Breast epithelium (tissue), 4 donors: ENCODE data around the gene PSMD12. TPM values are rescaled to one million over a fixed set of nuclear protein-coding genes. Genes with fewer than 3 reads are reported as not detected.

ENCODE experiments used
- DNase-seq, 2 donors: peaks; one replicate each; pipeline ENCODE4 v3.0.0-alpha.2; 2019; ENCODE audit warnings: low spot score in 2 of 2
- H3K27ac ChIP-seq, 2 donors: fragments of 200-600 bp; sonication (generic) in 1 of 2; one replicate each; pipeline ENCODE4 v1.5.1; 2016 to 2019; ENCODE audit warnings: mild to moderate bottlenecking in 1 of 2
- H3K27me3 ChIP-seq, 2 donors: fragments of 200-600 bp; sonication (generic) in 1 of 2; one replicate each; pipeline versions ENCODE4 v1.5.1 to v1.6.0; 2017 to 2019; ENCODE audit warnings: control low read depth in 1 of 2, mild to moderate bottlenecking in 1 of 2
- H3K36me3 ChIP-seq: fragments of 200-600 bp; one replicate; pipeline ENCODE4 v1.5.1; 2019
- H3K4me1 ChIP-seq, 2 donors: fragments of 200-600 bp; sonication (generic); one replicate each; pipeline ENCODE4 v1.5.1; 2016 to 2019; ENCODE audit warnings: control low read depth in 1 of 2
- H3K4me3 ChIP-seq, 3 donors: fragments of 200-600 bp; sonication (generic); 1 replicate in 2 of 3; 2 replicates in 1 of 3; pipeline ENCODE4 v1.5.1; 2016 to 2019; ENCODE audit warnings: mild to moderate bottlenecking in 3 of 3, moderate library complexity in 2 of 3
- H3K9me3 ChIP-seq, 2 donors: fragments of 200-600 bp; sonication (generic) in 1 of 2; one replicate each; pipeline ENCODE4 v1.5.1; 2016 to 2019; ENCODE audit warnings: control low read depth in 1 of 2
- CTCF ChIP-seq, 3 donors: fragments of 450-650 bp; IDR thresholded peaks; one replicate each; pipeline ENCODE4 v1.5.1; 2016 to 2017; ENCODE audit warnings: antibody characterized with exemption in 3 of 3, mild to moderate bottlenecking in 3 of 3, moderate library complexity in 3 of 3
- POLR2A ChIP-seq: fragments of 450-650 bp; IDR thresholded peaks from one replicate; pipeline ENCODE4 v1.6.1; 2016; ENCODE audit warnings: antibody characterized with exemption, mild to moderate bottlenecking, moderate library complexity
- POLR2AphosphoS5 ChIP-seq, 3 donors: sonication (generic); formaldehyde crosslinking; IDR thresholded peaks; one replicate each; pipeline ENCODE4 v1.6.1; 2017; ENCODE audit warnings: antibody characterized with exemption in 3 of 3
- intact Hi-C: fragments of 100-400 bp; cut with DNase I; formaldehyde crosslinking; loops from one replicate; pipeline ENCODE4 v1.15.1; 2023; ENCODE audit warnings: low total_unique reads
- total RNA-seq, 3 donors: library from RNA; depleted of rRNA; stranded (reverse); fragments of >200 nt; gene quantifications; one replicate each; pipeline ENCODE4 v1.1.0, GENCODE V29; 2016

Gene PSMD12
- total RNA-seq, 3 donors from 2014 or later: 21.2 to 33.6 (median 30.5) TPM

- Histone ChIP-seq H3K27ac (no peak overlapping the region), H3K9me3 (no peaks in the 10 kb centered on the region), H3K4me3 (no peak overlapping the region), H3K36me3 (no peaks in the 10 kb centered on the region), H3K4me1 (no peaks in the 10 kb centered on the region), H3K27me3 (no peaks in the 10 kb centered on the region)
- intact Hi-C loops: no loop called here
- no peak for TF ChIP-seq CTCF (IDR thresholded peaks at IDR 0.05)
- no peak for TF ChIP-seq POLR2AphosphoS5 (IDR thresholded peaks at IDR 0.05)
- no peak for TF ChIP-seq POLR2A
- no peak for DNase-seq
Observed at GRCh38 chr17:67358612-67359011, 7.8 kb downstream of the PSMD12 start.

- Histone ChIP-seq H3K4me3 (no peak overlapping the region), H3K27me3 (no peaks in the 10 kb centered on the region), H3K9me3 (no peaks in the 10 kb centered on the region), H3K4me1 (no peaks in the 10 kb centered on the region), H3K36me3 (no peaks in the 10 kb centered on the region), H3K27ac (no peak overlapping the region)
- no peak for TF ChIP-seq CTCF (IDR thresholded peaks at IDR 0.05)
- DNase-seq: no peak
- intact Hi-C loops: no loop called here
Observed at GRCh38 chr17:67353929-67354574, 12.3 kb downstream of the PSMD12 start.

GRCh38 chr17:67353161-67353560, 13.2 kb downstream of the PSMD12 start:
- intact Hi-C loops: no loop called here
- Histone ChIP-seq H3K4me3 (no peak overlapping the region), H3K36me3 (no peaks in the 10 kb centered on the region), H3K27me3 (no peaks in the 10 kb centered on the region), H3K27ac (no peak overlapping the region), H3K9me3 (no peaks in the 10 kb centered on the region), H3K4me1 (no peaks in the 10 kb centered on the region)
- TF ChIP-seq POLR2A (no peak), POLR2AphosphoS5 (IDR thresholded peaks at IDR 0.05) (no peak), CTCF (IDR thresholded peaks at IDR 0.05) (no peak)
- DNase-seq: no peak

- Histone ChIP-seq H3K4me3 (no peak overlapping the region), H3K27ac (no peak overlapping the region), H3K4me1 (no peaks in the 10 kb centered on the region), H3K36me3 (peaks cover 3% of the 10 kb centered on the region), H3K27me3 (no peaks in the 10 kb centered on the region), H3K9me3 (no peaks in the 10 kb centered on the region)
- TF ChIP-seq POLR2AphosphoS5 (IDR thresholded peaks at IDR 0.05): no peak
- no peak for TF ChIP-seq CTCF (IDR thresholded peaks at IDR 0.05)
- TF ChIP-seq POLR2A: no peak
- intact Hi-C loops: no loop called here
- DNase-seq: no peak
Observed at GRCh38 chr17:67349420-67349819, 17.0 kb downstream of the PSMD12 start.

- Histone ChIP-seq H3K27me3 (no peaks in the 10 kb centered on the region), H3K9me3 (no peaks in the 10 kb centered on the region), H3K36me3 (peaks cover 3% of the 10 kb centered on the region), H3K4me3 (no peak overlapping the region), H3K27ac (no peak overlapping the region), H3K4me1 (no peaks in the 10 kb centered on the region)
- TF ChIP-seq POLR2AphosphoS5 (IDR thresholded peaks at IDR 0.05) (no peak), POLR2A (no peak), CTCF (IDR thresholded peaks at IDR 0.05) (no peak)
- intact Hi-C loops: no loop called here
- DNase-seq: no peak
Observed at GRCh38 chr17:67347826-67348225, 18.6 kb downstream of the PSMD12 start.
